ENCODE data around the gene MAPKAPK5. TPM values are rescaled to one million over a fixed set of nuclear protein-coding genes. Genes with fewer than 3 reads are reported as not detected.
A peak's percentile ranks its signal among the peaks of the same experiment; 100 is the strongest.

The MAPKAPK5 gene
- total and polyA plus RNA-seq, 12 donors, result 9.1 to 28.6 (median 23.4) TPM

GRCh38 chr12:111901182-111901581, 59.2 kb downstream of the MAPKAPK5 start:
- H3K36me3 ChIP-seq, result peaks cover 0 to 65% (median 2%) of the 10 kb centered on the region in 9 donors
- WGBS, 2 donors, result 82 to 87% methylated on average over 4 of the region's 4 CpGs
- H3K27ac ChIP-seq, result no peak overlapping the region
- peaks cover 0 to 3% (median 0%) of the 10 kb centered on the region in 11 donors for H3K9me3 ChIP-seq
- intact Hi-C loops (cut with DNase I), result no loop called here
- ATAC-seq (no peak), DNase-seq (no peak)
- no peak for TF ChIP-seq CTCF (IDR thresholded peaks at IDR 0.05)
- no peak overlapping the region for H3K4me3 ChIP-seq
- no peaks in the 10 kb centered on the region for H3K27me3 ChIP-seq
- no peaks in the 10 kb centered on the region for H3K4me1 ChIP-seq

- DNase-seq (no peak), ATAC-seq (no peak)
- no peak overlapping the region for H3K4me3 ChIP-seq
- H3K9me3 ChIP-seq, result peaks cover 0 to 27% (median 4%) of the 10 kb centered on the region in 11 donors
- H3K27ac ChIP-seq, result no peak overlapping the region
- no peak for TF ChIP-seq CTCF (IDR thresholded peaks at IDR 0.05)
- no peaks in the 10 kb centered on the region for H3K4me1 ChIP-seq
- H3K36me3 ChIP-seq, result peaks cover 0 to 39% (median 0%) of the 10 kb centered on the region in 9 donors
- H3K27me3 ChIP-seq, result no peaks in the 10 kb centered on the region
- intact Hi-C loops (cut with DNase I), result no loop called here
These were observed 62.5 kb downstream of the MAPKAPK5 start for GRCh38 chr12:111904446-111904975.

GRCh38 chr12:111905502-111905901, 63.5 kb downstream of the MAPKAPK5 start:
- no peaks in the 10 kb centered on the region for H3K4me1 ChIP-seq
- no peak overlapping the region for H3K27ac ChIP-seq
- H3K9me3 ChIP-seq, result peaks cover 0 to 35% (median 4%) of the 10 kb centered on the region in 11 donors
- TF ChIP-seq CTCF (IDR thresholded peaks at IDR 0.05), result no peak
- peaks cover 0 to 29% (median 0%) of the 10 kb centered on the region in 9 donors for H3K36me3 ChIP-seq
- no peak overlapping the region for H3K4me3 ChIP-seq
- DNase-seq (no peak), ATAC-seq (peak in 1 of 8 donors; percentile 30)
- intact Hi-C loops (cut with DNase I), result no loop called here
- H3K27me3 ChIP-seq, result no peaks in the 10 kb centered on the region
- 92 to 98% methylated on average over 3 of the region's 3 CpGs for WGBS, 2 donors

- no peaks in the 10 kb centered on the region for H3K4me1 ChIP-seq
- H3K27me3 ChIP-seq, result no peaks in the 10 kb centered on the region
- no peak overlapping the region for H3K27ac ChIP-seq
- peaks cover 0 to 35% (median 4%) of the 10 kb centered on the region in 11 donors for H3K9me3 ChIP-seq
- intact Hi-C loops (cut with DNase I), result no loop called here
- no peak for TF ChIP-seq CTCF (IDR thresholded peaks at IDR 0.05)
- no peak overlapping the region for H3K4me3 ChIP-seq
- DNase-seq, result no peak
- WGBS, 2 donors, result 97 to 100% methylated on average over 1 of the region's 1 CpG
- no peak for ATAC-seq
- peaks cover 0 to 26% (median 0%) of the 10 kb centered on the region in 9 donors for H3K36me3 ChIP-seq
These were observed 65.7 kb downstream of the MAPKAPK5 start for GRCh38 chr12:111907740-111908139.
